Tibial nerve (tissue), 4 donors: ENCODE measurements around the gene BRMS1. TPM values are rescaled to one million over a fixed set of nuclear protein-coding genes. Genes with fewer than 3 reads are reported as not detected.

ENCODE experiments used
- DNase-seq, 2 donors: peaks; one replicate each; pipeline ENCODE4 v3.0.0-alpha.2; 2019; ENCODE audit warnings: low spot score in 2 of 2
- H3K27ac ChIP-seq, 4 donors: fragments of 200-600 bp; sonication (generic) in 3 of 4; one replicate each; pipeline ENCODE4 v1.5.1; 2017 to 2019; ENCODE audit warnings: mild to moderate bottlenecking in 1 of 4
- H3K27me3 ChIP-seq, 2 donors: fragments of 200-600 bp; sonication (generic) in 1 of 2; one replicate each; pipeline versions ENCODE4 v1.5.1 to v1.6.0; 2017 to 2019
- H3K36me3 ChIP-seq, 3 donors: fragments of 200-600 bp; sonication (generic); one replicate each; pipeline ENCODE4 v1.5.1; 2018 to 2019
- H3K4me1 ChIP-seq, 4 donors: fragments of 200-600 bp; sonication (generic) in 3 of 4; one replicate each; pipeline ENCODE4 v1.5.1; 2017 to 2019
- H3K4me3 ChIP-seq, 4 donors: fragments of 200-600 bp; sonication (generic) in 3 of 4; one replicate each; pipeline ENCODE4 v1.5.1; 2017 to 2019; ENCODE audit warnings: mild to moderate bottlenecking in 1 of 4, moderate library complexity in 1 of 4
- H3K9me3 ChIP-seq, 4 donors: fragments of 200-600 bp; sonication (generic) in 3 of 4; one replicate each; pipeline ENCODE4 v1.5.1; 2017 to 2019
- CTCF ChIP-seq, 5 experiments: fragments of 200-600 bp in 3 of 5; fragments of 450-650 bp in 2 of 5; sonication (generic) in 3 of 5; IDR thresholded peaks; one replicate each; pipeline ENCODE4 v1.5.1; 2016 to 2019; ENCODE audit warnings: antibody characterized with exemption in 5 of 5, mild to moderate bottlenecking in 3 of 5, moderate library complexity in 2 of 5
- EP300 ChIP-seq, 2 donors: sonication (generic); formaldehyde crosslinking; IDR thresholded peaks; one replicate each; pipeline ENCODE4 v1.6.1; 2017; ENCODE audit warnings: antibody characterized with exemption in 2 of 2, mild to moderate bottlenecking in 1 of 2
- POLR2A ChIP-seq, 2 donors: fragments of 450-650 bp; IDR thresholded peaks; one replicate each; pipeline ENCODE4 v1.6.1; 2017; ENCODE audit warnings: antibody characterized with exemption in 2 of 2, mild to moderate bottlenecking in 2 of 2, moderate library complexity in 2 of 2
- WGBS, 2 donors: methylation state at CpG; one replicate each; pipeline ENCODE4 v1.1.5; 2018; 5-methylcytosine and 5-hydroxymethylcytosine counted together
- total RNA-seq, 4 donors: library from RNA; depleted of rRNA; stranded (reverse); fragments of >200 nt; gene quantifications; one replicate each; pipeline ENCODE4 v1.1.0, GENCODE V29; 2016

The BRMS1 gene
- total RNA-seq, 4 donors from 2014 or later = 27.2 to 44.7 (median 34.8) TPM

GRCh38 chr11:66309475-66309874 lies 35.4 kb downstream of the BRMS1 start:
- no peak overlapping the region for H3K27ac ChIP-seq
- no peak for DNase-seq
- no peaks in the 10 kb centered on the region for H3K27me3 ChIP-seq
- no peaks in the 10 kb centered on the region for H3K9me3 ChIP-seq
- TF ChIP-seq CTCF (IDR thresholded peaks at IDR 0.05) = no peak
- no peak for TF ChIP-seq POLR2A (IDR thresholded peaks at IDR 0.05)
- no peak for TF ChIP-seq EP300 (IDR thresholded peaks at IDR 0.05)
- no peak overlapping the region for H3K4me3 ChIP-seq
- peaks cover 0 to 21% (median 6%) of the 10 kb centered on the region in 4 donors for H3K4me1 ChIP-seq
- 53 to 58% methylated on average over 3 of the region's 3 CpGs for WGBS, 2 donors
- no peaks in the 10 kb centered on the region for H3K36me3 ChIP-seq

DNA sequence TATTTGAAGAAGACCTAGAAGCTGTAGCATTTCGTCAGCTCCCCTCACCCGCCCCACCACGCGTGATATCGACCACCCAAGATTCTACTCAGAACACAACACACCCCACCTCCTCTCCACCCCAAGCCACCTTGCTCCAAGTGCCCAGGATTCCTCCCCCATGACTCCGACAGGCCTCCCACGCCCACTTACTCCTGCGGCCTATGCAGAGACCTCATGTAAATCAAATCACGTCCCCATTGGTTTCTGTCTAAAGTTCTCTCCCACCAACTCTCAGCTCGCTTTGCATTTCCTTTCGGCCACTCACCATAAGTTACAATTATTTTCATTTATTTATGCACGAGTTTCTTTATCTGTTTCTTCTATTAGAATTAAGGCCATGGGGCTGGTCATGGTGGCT lies 42.2 kb downstream of the BRMS1 start:
- 80 to 84% methylated on average over 12 of the region's 12 CpGs for WGBS, 2 donors
- TF ChIP-seq POLR2A (IDR thresholded peaks at IDR 0.05) = no peak
- no peak for TF ChIP-seq CTCF (IDR thresholded peaks at IDR 0.05)
- TF ChIP-seq EP300 (IDR thresholded peaks at IDR 0.05) = no peak

DNA sequence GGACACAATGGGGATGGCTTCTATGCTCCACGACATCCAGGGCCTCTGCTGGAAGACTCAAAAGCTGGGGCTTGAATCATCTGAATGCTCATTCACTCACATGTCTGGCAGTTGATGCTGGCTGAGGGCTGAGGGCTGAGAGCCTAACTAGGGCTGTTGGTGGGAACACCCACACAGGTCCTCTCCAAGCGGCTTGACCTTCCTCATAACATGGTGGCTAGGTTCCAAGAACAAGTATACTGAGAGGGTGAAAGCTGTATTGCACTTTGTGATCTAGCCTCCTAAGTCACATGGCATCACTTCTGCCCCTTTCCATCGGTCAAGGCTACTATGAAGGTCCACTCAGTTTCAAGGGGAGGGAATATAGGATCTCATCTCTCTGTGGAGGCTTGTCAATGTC lies 45.7 kb downstream of the BRMS1 start:
- WGBS, 2 donors = 23 to 44% methylated on average over 3 of the region's 3 CpGs

More for the DNA sequence above, 42.2 kb downstream of the BRMS1 start:
- Histone ChIP-seq H3K27me3 (no peaks in the 10 kb centered on the region), H3K4me1 (no peaks in the 10 kb centered on the region), H3K27ac (no peak overlapping the region), H3K4me3 (no peak overlapping the region), H3K9me3 (no peaks in the 10 kb centered on the region), H3K36me3 (no peaks in the 10 kb centered on the region)
- DNase-seq = no peak

GRCh38 chr11:66297610-66298009 lies 47.3 kb downstream of the BRMS1 start:
- H3K27ac ChIP-seq = no peak overlapping the region
- no peak overlapping the region for H3K4me3 ChIP-seq
- H3K36me3 ChIP-seq = no peaks in the 10 kb centered on the region
- H3K27me3 ChIP-seq = peaks cover 0 to 20% of the 10 kb centered on the region in 2 donors
- H3K4me1 ChIP-seq = no peaks in the 10 kb centered on the region
- DNase-seq = no peak
- TF ChIP-seq POLR2A (IDR thresholded peaks at IDR 0.05) = no peak
- TF ChIP-seq CTCF (IDR thresholded peaks at IDR 0.05) = no peak
- TF ChIP-seq EP300 (IDR thresholded peaks at IDR 0.05) = no peak
- 50 to 62% methylated on average over 8 of the region's 8 CpGs for WGBS, 2 donors
- no peaks in the 10 kb centered on the region for H3K9me3 ChIP-seq

More for the DNA sequence above, 45.7 kb downstream of the BRMS1 start:
- Histone ChIP-seq H3K27me3 (peaks cover 0 to 4% of the 10 kb centered on the region in 2 donors), H3K4me3 (no peak overlapping the region), H3K9me3 (no peaks in the 10 kb centered on the region), H3K27ac (no peak overlapping the region), H3K36me3 (no peaks in the 10 kb centered on the region), H3K4me1 (no peaks in the 10 kb centered on the region)
- TF ChIP-seq CTCF (IDR thresholded peaks at IDR 0.05) (no peak), POLR2A (IDR thresholded peaks at IDR 0.05) (no peak), EP300 (IDR thresholded peaks at IDR 0.05) (no peak)
- no peak for DNase-seq

DNA sequence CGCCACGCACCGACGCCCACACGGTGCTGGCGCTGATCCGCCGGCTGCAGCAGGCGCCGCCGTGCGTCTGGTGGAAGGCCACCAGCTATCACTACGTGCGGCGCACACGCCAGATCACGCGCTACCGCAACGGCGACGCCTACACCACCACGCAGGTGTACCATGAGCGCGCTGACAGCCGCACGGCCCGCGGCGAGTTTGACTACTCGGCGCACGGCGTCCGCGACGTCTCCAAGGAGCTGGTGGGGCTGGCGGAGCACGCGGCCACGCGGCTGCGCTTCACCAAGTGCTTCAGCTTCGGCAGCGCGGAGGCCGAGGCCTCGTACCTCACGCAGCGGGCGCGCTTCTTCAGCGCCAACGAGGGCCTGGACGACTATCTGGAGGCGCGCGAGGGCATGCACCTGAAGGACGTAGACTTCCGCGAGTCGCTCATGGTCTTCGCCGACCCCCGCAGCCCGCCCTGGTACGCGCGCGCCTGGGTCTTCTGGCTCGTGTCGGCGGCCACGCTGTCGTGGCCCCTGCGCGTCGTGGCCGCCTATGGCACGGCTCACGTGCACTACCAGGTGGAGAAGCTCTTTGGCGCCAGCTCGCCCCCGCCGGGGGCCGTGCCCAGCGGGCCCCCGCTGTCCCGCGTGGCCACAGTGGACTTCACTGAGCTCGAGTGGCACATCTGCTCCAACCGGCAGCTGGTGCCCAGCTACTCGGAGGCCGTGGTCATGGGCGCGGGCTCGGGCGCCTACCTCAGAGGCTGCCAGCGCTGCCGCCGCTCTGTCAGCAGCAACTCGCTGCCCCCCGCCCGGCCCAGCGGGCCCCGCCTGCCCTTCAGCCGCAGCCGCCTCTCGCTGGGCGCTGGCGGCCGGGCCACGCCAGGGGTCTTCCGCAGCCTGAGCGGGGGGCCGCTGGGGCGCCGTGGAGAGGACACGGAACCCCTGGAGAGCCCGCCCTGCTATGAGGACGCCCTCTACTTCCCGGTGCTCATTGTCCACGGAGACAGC lies 50.0 kb downstream of the BRMS1 start:
- no peak for TF ChIP-seq EP300 (IDR thresholded peaks at IDR 0.05)
- TF ChIP-seq POLR2A (IDR thresholded peaks at IDR 0.05) = no peak
- no peak for TF ChIP-seq CTCF (IDR thresholded peaks at IDR 0.05)
- 82 to 91% methylated on average over 87 to 101 of the region's 123 CpGs for WGBS, 2 donors
- peaks cover 0 to 37% of the 10 kb centered on the region in 2 donors for H3K27me3 ChIP-seq

More for the DNA sequence above, 50.0 kb downstream of the BRMS1 start:
- no peak for DNase-seq
- peaks cover 0 to 18% (median 6%) of the 10 kb centered on the region in 4 donors for H3K4me1 ChIP-seq
- H3K9me3 ChIP-seq = no peaks in the 10 kb centered on the region
- no peaks in the 10 kb centered on the region for H3K36me3 ChIP-seq
- no peak overlapping the region for H3K4me3 ChIP-seq
- no peak overlapping the region for H3K27ac ChIP-seq
